Stimulated activated CD8-positive, alpha-beta memory T cell treated with anti-CD3 and anti-CD28 coated beads, Interleukin-2, amount 100 ng/mL, for 1 hour (primary cell): ENCODE data around the gene LRRC14B.
"Not testable (repeated sequence)": the region's sequence is repeated elsewhere in the genome, so short reads cannot be mapped to it uniquely, and the experiment has no call there.

Experiments used
- DNase-seq, 2 donors: peaks; one replicate each; pipeline ENCODE4 v3.0.0-alpha.2; 2020; ENCODE audit warnings: low read depth in 2 of 2

Gene LRRC14B

GRCh38 chr5:207599-207998, 16.3 kb downstream of the LRRC14B start:
- no peak for DNase-seq

- DNase-seq, result no peak
Measured at GRCh38 chr5:208449-209114, 17.3 kb downstream of the LRRC14B start.

GRCh38 chr5:213803-214395, 22.6 kb downstream of the LRRC14B start:
- DNase-seq, result no peak

GRCh38 chr5:215256-215655, 24.0 kb downstream of the LRRC14B start:
- not testable (repeated sequence) for DNase-seq

- not testable (repeated sequence) for DNase-seq
Measured at GRCh38 chr5:216076-216475, 24.8 kb downstream of the LRRC14B start.

- DNase-seq, result peak; percentile 93 to 99
Measured at GRCh38 chr5:217494-218456, 26.5 kb downstream of the LRRC14B start, which contains the start of the genes CCDC127 and SDHA. CCDC127 (minus strand) TSS chr5:218153; CDS start chr5:216849, 1,304 bp downstream. SDHA (plus strand) TSS chr5:218320; CDS start chr5:218356, 36 bp downstream.

GRCh38 chr5:218457-219291, 27.4 kb downstream of the LRRC14B start:
- peak in 1 of 2 donors; percentile 11 for DNase-seq

- DNase-seq, result peak in 1 of 2 donors; percentile 10
Measured at GRCh38 chr5:219460-219863, 28.2 kb downstream of the LRRC14B start.

- no peak for DNase-seq
Measured at GRCh38 chr5:219991-220390, 28.7 kb downstream of the LRRC14B start.

GRCh38 chr5:222951-223715, 31.8 kb downstream of the LRRC14B start:
- DNase-seq, result not testable (repeated sequence)

GRCh38 chr5:223791-224190, 32.5 kb downstream of the LRRC14B start:
- DNase-seq, result no peak

- no peak for DNase-seq
Measured at GRCh38 chr5:225334-225733, 34.0 kb downstream of the LRRC14B start.

- not testable (repeated sequence) for DNase-seq
Measured at GRCh38 chr5:227375-227774, 36.1 kb downstream of the LRRC14B start.

GRCh38 chr5:228886-229285, 37.6 kb downstream of the LRRC14B start:
- no peak for DNase-seq

GRCh38 chr5:230711-231110, 39.4 kb downstream of the LRRC14B start:
- DNase-seq, result no peak

- no peak for DNase-seq
Measured at GRCh38 chr5:231661-232060, 40.4 kb downstream of the LRRC14B start.

- not testable (repeated sequence) for DNase-seq
Measured at GRCh38 chr5:233426-233825, 42.1 kb downstream of the LRRC14B start.

- DNase-seq, result no peak
Measured at GRCh38 chr5:234450-234849, 43.2 kb downstream of the LRRC14B start.

- not testable (repeated sequence) for DNase-seq
Measured at GRCh38 chr5:235527-235926, 44.2 kb downstream of the LRRC14B start.

- DNase-seq, result not testable (repeated sequence)
Measured at GRCh38 chr5:237931-238330, 46.6 kb downstream of the LRRC14B start.
